HUES64 (cell line): ENCODE measurements around the gene TGFBR1.
A peak's percentile ranks its signal among the peaks of the same experiment; 100 is the strongest.
"Not testable (repeated sequence)": the region's sequence is repeated elsewhere in the genome, so short reads cannot be mapped to it uniquely, and the experiment has no call there.

Source experiments
- H3K27ac ChIP-seq: 2 replicates; pipeline ENCODE4 v1.7.0; 2013; ENCODE audit warnings: low read depth, low read length, inconsistent platforms
- H3K27me3 ChIP-seq: 2 replicates; pipeline ENCODE4 v1.6.1; 2013; ENCODE audit warnings: mild to moderate bottlenecking, low read length; ENCODE audit not compliant: insufficient read depth
- H3K36me3 ChIP-seq: 2 replicates; pipeline ENCODE4 v1.6.1; 2013; ENCODE audit warnings: mild to moderate bottlenecking, low read length; ENCODE audit not compliant: insufficient read depth
- H3K4me1 ChIP-seq: 2 replicates; pipeline ENCODE4 v1.6.1; 2013; ENCODE audit warnings: mild to moderate bottlenecking, low read length, moderate library complexity; ENCODE audit not compliant: insufficient read depth
- H3K4me3 ChIP-seq: 2 replicates; pipeline ENCODE4 v1.5.1; 2013; ENCODE audit warnings: mild to moderate bottlenecking, low read length, moderate library complexity
- H3K9ac ChIP-seq: 2 replicates; pipeline ENCODE4 v1.6.1; 2013; ENCODE audit warnings: mild to moderate bottlenecking, low read depth, low read length
- H3K9me3 ChIP-seq: 2 replicates; pipeline ENCODE4 v1.6.1; 2013; ENCODE audit warnings: low read depth, low read length; ENCODE audit not compliant: insufficient read depth
- WGBS: fragments of 150-250, 120-280 bp; methylation state at CpG from one replicate; pipeline ENCODE4 v1.1.7; 2013; ENCODE audit warnings: missing lambda C conversion rate; 5-methylcytosine and 5-hydroxymethylcytosine counted together

The TGFBR1 gene

GRCh38 chr9:99184110-99184474 is 79.2 kb downstream of the TGFBR1 start:
- WGBS = 84% methylated on average over 10 of the region's 10 CpGs
- Histone ChIP-seq H3K9me3 (no peaks in the 10 kb centered on the region), H3K36me3 (no peaks in the 10 kb centered on the region), H3K4me1 (peaks cover 5% of the 10 kb centered on the region; the same call in 1 of the 2 replicates), H3K4me3 (no peak overlapping the region), H3K9ac (no peak overlapping the region), H3K27ac (no peak overlapping the region), H3K27me3 (no peaks in the 10 kb centered on the region)

GRCh38 chr9:99184475-99185347 is 79.8 kb downstream of the TGFBR1 start:
- Histone ChIP-seq H3K9ac (0 out of 2 replicates have a peak overlapping the region, but pooled peaks have one; percentile 2), H3K27me3 (no peaks in the 10 kb centered on the region), H3K4me1 (peaks cover 5% of the 10 kb centered on the region; the same call in 1 of the 2 replicates), H3K9me3 (no peaks in the 10 kb centered on the region), H3K36me3 (no peaks in the 10 kb centered on the region), H3K4me3 (no peak overlapping the region), H3K27ac (no peak overlapping the region)
- 60% methylated on average over 29 of the region's 29 CpGs for WGBS

- H3K4me1 ChIP-seq = peaks cover 5% of the 10 kb centered on the region; the same call in 1 of the 2 replicates
- H3K4me3 ChIP-seq = no peak overlapping the region
- H3K36me3 ChIP-seq = no peaks in the 10 kb centered on the region
- H3K27me3 ChIP-seq = no peaks in the 10 kb centered on the region
- WGBS = 92% methylated on average over 5 of the region's 5 CpGs
- H3K27ac ChIP-seq = no peak overlapping the region
- no peak overlapping the region for H3K9ac ChIP-seq
- H3K9me3 ChIP-seq = no peaks in the 10 kb centered on the region
These were observed 80.4 kb downstream of the TGFBR1 start for GRCh38 chr9:99185348-99185632.

- 94% methylated on average over 5 of the region's 5 CpGs for WGBS
- H3K4me1 ChIP-seq = peaks cover 5% of the 10 kb centered on the region; the same call in 1 of the 2 replicates
These were observed 81.0 kb downstream of the TGFBR1 start for GRCh38 chr9:99185934-99186333.

GRCh38 chr9:99187311-99187710 is 82.4 kb downstream of the TGFBR1 start:
- no peaks in the 10 kb centered on the region for H3K36me3 ChIP-seq
- WGBS = 95% methylated on average over 4 of the region's 4 CpGs
- no peak overlapping the region for H3K9ac ChIP-seq
- peaks cover 5% of the 10 kb centered on the region; the same call in 1 of the 2 replicates for H3K4me1 ChIP-seq
- H3K27ac ChIP-seq = no peak overlapping the region
- H3K27me3 ChIP-seq = no peaks in the 10 kb centered on the region
- H3K4me3 ChIP-seq = no peak overlapping the region
- H3K9me3 ChIP-seq = no peaks in the 10 kb centered on the region

More at GRCh38 chr9:99185934-99186333, 81.0 kb downstream of the TGFBR1 start:
- no peaks in the 10 kb centered on the region for H3K36me3 ChIP-seq
- no peak overlapping the region for H3K9ac ChIP-seq
- no peak overlapping the region for H3K27ac ChIP-seq
- H3K27me3 ChIP-seq = no peaks in the 10 kb centered on the region
- H3K4me3 ChIP-seq = no peak overlapping the region
- H3K9me3 ChIP-seq = no peaks in the 10 kb centered on the region

DNA sequence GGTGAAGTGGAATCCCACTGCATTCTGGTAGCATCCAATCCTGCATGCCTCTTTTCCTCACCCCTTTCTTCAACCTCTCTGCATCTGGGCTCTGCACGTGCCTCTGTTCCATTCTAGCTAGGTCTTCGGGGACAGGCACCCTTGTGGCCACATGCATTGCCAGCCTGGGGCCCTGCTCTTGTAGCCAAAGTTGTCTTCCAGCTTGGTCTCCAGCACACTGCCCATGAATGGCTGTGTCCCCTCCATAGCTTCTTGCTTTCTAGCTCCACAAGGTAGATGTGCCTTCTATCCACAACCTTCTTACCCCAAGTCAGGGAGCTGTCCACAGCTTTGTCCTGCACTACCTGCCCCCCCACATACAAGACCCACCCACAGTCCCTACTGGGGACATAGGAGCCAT is 84.3 kb downstream of the TGFBR1 start:
- 64% methylated on average over 2 of the region's 2 CpGs for WGBS
- H3K4me1 ChIP-seq = peaks cover 5% of the 10 kb centered on the region; the same call in 1 of the 2 replicates
- H3K36me3 ChIP-seq = no peaks in the 10 kb centered on the region
- H3K9ac ChIP-seq = no peak overlapping the region
- no peaks in the 10 kb centered on the region for H3K9me3 ChIP-seq
- H3K27me3 ChIP-seq = no peaks in the 10 kb centered on the region
- no peak overlapping the region for H3K27ac ChIP-seq
- H3K4me3 ChIP-seq = no peak overlapping the region

GRCh38 chr9:99189887-99190596 is 85.1 kb downstream of the TGFBR1 start:
- no peaks in the 10 kb centered on the region for H3K27me3 ChIP-seq
- peaks cover 5% of the 10 kb centered on the region; the same call in 1 of the 2 replicates for H3K4me1 ChIP-seq
- H3K9ac ChIP-seq = no peak overlapping the region
- H3K36me3 ChIP-seq = no peaks in the 10 kb centered on the region
- WGBS = 90% methylated on average over 8 of the region's 8 CpGs
- H3K4me3 ChIP-seq = no peak overlapping the region
- no peak overlapping the region for H3K27ac ChIP-seq
- no peaks in the 10 kb centered on the region for H3K9me3 ChIP-seq

GRCh38 chr9:99190597-99191283 is 85.8 kb downstream of the TGFBR1 start:
- Histone ChIP-seq H3K4me1 (peaks cover 5% of the 10 kb centered on the region; the same call in 1 of the 2 replicates), H3K36me3 (no peaks in the 10 kb centered on the region), H3K4me3 (no peak overlapping the region), H3K9ac (no peak overlapping the region), H3K27me3 (no peaks in the 10 kb centered on the region), H3K9me3 (no peaks in the 10 kb centered on the region), H3K27ac (no peak overlapping the region)
- WGBS = 79% methylated on average over 3 of the region's 3 CpGs

DNA sequence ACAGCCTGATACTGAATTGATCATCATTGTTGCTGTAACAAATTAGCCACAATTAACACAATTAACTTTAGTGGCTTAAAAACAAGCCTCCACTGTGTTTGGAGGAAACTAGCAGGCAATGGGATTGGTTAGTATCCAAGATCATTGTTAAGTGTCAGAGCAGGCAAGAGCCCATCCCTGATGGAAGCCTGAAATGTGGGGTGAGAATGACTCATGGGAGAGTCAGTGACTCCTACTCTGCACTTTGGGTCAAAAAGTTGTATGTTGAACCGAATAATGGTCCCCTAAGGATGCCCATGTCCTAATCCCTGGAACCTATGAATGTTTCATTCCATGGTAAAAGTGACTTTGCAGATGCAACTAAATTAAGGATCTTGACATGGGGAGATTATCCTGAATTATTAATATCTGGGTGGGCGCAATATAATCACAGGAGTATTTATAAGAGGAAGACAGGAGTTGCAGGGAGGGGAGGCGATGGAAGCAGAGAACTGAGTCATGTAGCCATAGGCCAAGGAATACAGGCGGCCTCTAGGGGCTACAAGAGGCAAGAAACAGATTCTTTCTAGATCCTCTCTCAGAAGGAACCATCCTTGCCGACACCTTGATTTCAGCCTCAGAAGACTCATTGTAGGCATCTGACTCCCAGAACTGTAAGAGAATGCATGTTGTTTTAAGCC is 88.0 kb downstream of the TGFBR1 start:
- Histone ChIP-seq H3K9ac (no peak overlapping the region), H3K9me3 (no peaks in the 10 kb centered on the region), H3K36me3 (no peaks in the 10 kb centered on the region), H3K27me3 (no peaks in the 10 kb centered on the region), H3K4me1 (no peaks in the 10 kb centered on the region), H3K4me3 (no peak overlapping the region), H3K27ac (no peak overlapping the region)
- WGBS = 79% methylated on average over 5 of the region's 5 CpGs

GRCh38 chr9:99193466-99193821 is 88.5 kb downstream of the TGFBR1 start:
- WGBS = 97% methylated on average over 1 of the region's 2 CpGs
- H3K4me3 ChIP-seq = no peak overlapping the region
- no peak overlapping the region for H3K9ac ChIP-seq
- H3K9me3 ChIP-seq = no peaks in the 10 kb centered on the region
- no peak overlapping the region for H3K27ac ChIP-seq
- H3K4me1 ChIP-seq = no peaks in the 10 kb centered on the region
- no peaks in the 10 kb centered on the region for H3K27me3 ChIP-seq
- no peaks in the 10 kb centered on the region for H3K36me3 ChIP-seq

- H3K4me3 ChIP-seq, H3K4me1 ChIP-seq, H3K9ac ChIP-seq, H3K36me3 ChIP-seq, H3K27me3 ChIP-seq, H3K9me3 ChIP-seq, H3K27ac ChIP-seq: not testable (repeated sequence)
- WGBS = 87% methylated on average over 5 of the region's 5 CpGs
These were observed 91.6 kb downstream of the TGFBR1 start for GRCh38 chr9:99196484-99196883.
